HG02610 (cell line): ENCODE measurements around the gene ATXN7L1.

ENCODE experiments used
- ATAC-seq: cut with Tn5 transposase; IDR thresholded peaks from one replicate; pipeline ENCODE4 v1.9.1; 2021; ENCODE audit warnings: mild to moderate bottlenecking, moderate library complexity; ENCODE audit not compliant: unreplicated experiment

ATXN7L1 gene, protein sequence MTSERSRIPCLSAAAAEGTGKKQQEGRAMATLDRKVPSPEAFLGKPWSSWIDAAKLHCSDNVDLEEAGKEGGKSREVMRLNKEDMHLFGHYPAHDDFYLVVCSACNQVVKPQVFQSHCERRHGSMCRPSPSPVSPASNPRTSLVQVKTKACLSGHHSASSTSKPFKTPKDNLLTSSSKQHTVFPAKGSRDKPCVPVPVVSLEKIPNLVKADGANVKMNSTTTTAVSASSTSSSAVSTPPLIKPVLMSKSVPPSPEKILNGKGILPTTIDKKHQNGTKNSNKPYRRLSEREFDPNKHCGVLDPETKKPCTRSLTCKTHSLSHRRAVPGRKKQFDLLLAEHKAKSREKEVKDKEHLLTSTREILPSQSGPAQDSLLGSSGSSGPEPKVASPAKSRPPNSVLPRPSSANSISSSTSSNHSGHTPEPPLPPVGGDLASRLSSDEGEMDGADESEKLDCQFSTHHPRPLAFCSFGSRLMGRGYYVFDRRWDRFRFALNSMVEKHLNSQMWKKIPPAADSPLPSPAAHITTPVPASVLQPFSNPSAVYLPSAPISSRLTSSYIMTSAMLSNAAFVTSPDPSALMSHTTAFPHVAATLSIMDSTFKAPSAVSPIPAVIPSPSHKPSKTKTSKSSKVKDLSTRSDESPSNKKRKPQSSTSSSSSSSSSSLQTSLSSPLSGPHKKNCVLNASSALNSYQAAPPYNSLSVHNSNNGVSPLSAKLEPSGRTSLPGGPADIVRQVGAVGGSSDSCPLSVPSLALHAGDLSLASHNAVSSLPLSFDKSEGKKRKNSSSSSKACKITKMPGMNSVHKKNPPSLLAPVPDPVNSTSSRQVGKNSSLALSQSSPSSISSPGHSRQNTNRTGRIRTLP

DNA sequence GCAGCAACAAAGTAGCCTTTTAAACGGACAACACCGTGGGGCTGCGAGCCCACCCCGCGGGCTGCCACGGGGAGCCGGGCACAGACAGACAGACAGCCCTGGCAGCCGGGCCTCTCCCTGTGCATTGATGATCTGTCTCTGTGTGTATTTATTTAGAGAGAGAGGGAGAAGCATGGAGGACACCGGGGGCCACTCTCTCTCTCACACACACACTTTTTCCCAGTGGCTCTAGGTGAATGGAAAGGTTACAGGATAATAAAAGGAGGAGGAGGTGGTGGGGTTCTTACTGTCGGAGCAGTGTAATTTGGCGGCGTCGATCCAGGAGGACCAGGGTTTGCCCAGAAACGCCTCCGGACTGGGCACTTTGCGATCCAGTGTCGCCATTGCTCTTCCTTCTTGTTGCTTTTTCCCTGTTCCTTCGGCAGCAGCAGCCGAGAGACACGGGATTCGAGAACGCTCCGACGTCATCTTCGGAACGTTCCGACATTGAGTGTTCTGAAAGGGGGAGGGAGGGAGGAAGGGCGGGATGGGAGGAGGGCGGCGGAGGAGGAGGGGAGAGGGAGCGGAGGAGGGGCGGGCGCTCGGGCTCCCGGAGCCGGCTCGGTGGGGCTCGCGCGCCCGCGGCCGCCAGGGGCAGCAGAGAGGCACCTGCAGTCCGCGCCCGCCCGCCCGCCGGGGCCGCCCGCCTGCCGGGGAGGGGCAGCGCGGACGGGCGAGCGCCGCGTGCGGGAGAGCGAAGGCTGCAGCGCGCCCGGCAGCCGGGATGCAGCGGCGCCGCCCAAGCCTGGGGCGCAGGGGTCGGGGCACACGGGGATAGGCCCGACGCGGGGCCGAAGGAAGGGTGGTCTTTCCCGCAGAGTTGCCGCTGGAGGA is at the start of gene ATXN7L1:
Gene ATXN7L1 (minus strand): TSS at position 509 of the 873 bp plus-strand sequence. CDS start 41 bp downstream, at position 468.
- ATAC-seq, result peak; percentile 77

DNA sequence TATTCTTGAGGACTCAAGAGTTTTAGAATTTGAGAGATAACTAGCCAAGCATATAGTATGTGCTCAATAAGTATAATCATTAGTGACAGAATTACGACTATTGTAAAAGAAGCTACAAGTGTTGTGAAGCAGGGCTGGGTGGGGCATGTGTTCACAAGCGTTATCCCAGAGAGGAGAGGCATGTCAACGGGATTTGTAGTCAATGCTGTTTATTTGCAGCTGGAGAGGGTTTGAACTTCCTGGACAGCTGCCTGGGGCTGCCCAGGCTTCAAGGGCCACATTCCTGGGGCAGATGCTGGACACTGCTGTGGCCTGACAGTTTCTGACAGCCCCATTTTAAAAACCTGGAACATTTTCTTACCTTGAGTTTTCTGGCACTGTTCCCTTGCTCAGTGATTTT is 49.7 kb upstream of the ATXN7L1 start:
- ATAC-seq, result no peak

DNA sequence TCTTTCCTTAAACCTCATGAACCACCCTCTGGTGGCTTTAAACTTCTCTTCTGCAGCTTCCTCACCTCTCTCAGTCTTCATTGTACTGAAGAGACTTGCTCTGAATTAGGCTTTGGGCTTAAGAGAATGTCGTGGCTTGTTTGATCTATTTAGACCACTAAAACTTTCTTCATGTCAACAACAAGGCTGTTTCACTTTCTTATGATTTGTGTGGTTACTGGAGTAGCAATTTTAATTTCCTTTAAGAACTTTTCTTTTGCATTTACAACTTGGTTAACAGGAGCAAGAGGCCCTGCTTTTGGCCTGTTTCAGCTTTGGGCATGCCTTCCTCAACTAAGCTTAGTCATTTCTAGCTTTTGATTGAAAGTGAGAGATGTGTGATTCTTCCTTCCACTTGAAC is 48.5 kb upstream of the ATXN7L1 start:
- peak; percentile 54 for ATAC-seq

DNA sequence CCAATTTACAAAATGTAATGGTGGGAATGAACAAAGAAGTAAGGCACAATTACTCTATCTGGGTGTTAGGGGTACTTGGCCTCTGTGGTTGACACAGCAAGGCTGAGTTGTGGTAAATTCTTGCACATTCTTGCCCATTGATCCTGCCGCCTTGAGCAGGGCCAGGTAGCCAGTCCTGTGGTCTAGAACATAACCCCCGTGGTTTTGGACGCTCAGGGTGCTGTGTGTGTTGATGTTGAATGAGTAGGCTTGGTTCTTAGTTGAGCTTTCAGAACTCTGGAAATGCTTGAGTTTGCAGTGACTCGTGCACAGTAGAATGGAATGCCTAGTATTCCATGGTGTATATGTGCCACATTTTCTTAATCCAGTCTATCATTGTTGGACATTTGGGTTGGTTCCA is 44.4 kb upstream of the ATXN7L1 start:
- no peak for ATAC-seq

DNA sequence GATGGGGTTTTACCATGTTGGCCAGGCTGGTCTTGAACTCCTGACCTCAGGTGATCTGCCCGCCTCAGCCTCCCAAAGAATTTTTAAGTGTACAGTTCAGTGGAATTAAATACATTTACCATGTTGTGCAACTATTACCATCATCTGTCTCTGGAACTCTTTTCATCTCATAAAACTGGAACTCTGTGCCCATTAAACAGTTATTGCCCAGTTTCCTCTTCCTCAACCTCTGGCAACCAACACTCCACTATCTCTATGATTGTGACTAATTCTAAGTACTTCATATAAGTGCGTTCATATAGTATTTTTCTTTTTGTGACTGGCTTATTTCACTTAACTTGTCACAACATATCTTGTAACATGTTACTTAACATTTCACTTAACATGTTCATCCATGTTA is 41.3 kb upstream of the ATXN7L1 start:
- no peak for ATAC-seq

DNA sequence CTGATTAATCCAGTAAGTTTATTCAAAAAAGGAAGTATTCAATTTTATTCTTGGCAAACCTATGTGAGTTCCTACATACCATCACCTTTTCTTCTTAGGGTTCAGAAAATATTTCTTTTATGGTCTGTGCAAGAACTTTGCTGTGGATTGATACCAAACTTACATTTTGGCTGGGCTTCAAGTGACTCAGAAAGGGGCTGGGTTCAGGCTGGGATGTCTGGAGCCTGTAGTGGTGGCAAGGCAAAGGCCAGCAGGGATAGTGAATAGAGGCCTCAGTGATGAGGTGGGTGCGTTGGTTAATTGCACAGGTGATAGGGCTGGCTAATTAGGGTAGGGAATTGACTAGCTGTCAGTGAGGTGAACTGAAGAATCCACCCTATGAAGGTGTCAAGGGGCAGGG is 40.2 kb upstream of the ATXN7L1 start:
- ATAC-seq, result no peak

DNA sequence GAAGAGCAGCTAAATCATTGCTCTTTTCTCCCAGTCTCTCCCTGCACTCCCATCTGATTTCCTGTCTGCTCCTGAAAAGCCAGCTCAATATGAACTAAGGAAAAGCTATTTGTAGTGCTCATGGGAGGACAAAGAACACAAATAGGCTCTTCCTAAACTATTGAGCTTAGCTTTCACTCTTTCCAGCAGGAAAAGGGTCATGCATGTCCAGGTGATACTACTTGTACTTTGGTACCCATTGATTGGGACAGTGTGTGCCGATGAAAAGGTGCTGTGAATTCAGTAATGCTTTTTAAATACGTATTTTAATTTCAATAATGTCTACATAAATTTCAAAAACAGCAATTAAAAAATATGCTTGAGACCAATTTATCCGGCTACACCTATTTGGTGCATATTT is 37.5 kb upstream of the ATXN7L1 start:
- no peak for ATAC-seq

DNA sequence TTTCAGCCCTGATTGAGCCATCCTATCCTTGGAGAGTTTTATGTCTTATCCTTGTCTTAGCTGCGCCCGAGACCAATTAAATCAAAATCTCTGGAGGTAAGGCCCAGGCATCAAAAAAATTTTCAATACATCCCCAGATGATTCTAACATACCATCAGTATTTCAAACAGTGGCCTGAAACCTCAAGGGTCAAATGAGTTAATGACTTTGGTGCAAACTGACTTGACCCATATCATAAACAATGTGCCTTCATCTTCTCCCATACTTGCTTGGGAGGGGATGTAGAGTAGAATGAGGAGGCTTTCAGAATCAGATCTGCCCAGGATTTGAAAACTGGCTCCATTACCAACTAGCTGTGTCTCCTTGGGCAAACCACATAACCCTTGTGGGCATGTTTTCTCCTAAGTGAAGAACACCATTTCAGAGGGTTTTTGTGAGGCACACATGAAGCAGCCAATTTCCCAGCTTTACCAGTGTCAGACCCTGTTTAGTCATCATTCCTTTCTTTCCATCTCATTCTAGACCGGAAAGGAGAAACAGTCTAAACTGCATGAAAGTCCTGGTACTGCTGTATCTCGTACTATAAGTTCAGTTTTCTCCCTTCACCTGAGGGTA is 35.7 kb upstream of the ATXN7L1 start:
- no peak for ATAC-seq

DNA sequence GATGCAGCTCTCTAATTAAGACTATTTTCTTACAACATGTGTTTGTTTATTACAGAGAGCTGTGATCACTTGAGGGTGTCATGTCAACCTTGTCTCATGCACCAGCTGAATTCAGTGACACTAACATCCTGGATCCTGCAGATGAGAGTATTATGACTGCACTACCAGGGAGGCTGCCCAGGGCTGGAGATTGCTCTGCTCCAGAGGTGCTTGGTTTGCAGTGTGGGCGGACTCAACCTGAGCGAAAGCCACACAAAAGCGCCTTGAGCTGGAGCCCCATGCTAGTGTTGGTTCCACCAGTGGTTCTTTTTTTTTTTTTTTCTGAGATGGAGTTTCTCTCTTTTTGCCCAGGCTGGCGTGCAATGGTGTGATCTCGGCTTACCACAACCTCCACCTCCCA is 33.8 kb upstream of the ATXN7L1 start:
- ATAC-seq, result no peak

DNA sequence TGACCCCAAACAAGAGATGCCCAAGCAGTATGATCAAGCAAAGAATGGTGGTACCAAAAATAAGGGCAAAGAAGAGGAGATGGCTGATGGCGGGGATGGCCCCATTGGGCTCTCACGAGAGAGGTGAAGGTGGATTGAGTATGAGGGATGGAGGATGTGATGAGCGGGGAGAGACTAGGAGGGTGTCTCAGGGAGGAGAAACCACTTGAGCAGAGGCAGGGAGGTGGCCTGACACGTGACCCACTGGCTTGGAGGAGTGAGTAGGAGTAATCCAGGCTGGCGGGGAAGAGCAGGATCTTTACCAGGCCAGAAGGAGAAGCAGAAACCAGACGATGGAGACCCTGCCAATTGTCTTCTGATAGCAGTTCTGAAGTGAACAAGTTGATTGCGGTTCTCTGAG is 33.3 kb upstream of the ATXN7L1 start:
- no peak for ATAC-seq

DNA sequence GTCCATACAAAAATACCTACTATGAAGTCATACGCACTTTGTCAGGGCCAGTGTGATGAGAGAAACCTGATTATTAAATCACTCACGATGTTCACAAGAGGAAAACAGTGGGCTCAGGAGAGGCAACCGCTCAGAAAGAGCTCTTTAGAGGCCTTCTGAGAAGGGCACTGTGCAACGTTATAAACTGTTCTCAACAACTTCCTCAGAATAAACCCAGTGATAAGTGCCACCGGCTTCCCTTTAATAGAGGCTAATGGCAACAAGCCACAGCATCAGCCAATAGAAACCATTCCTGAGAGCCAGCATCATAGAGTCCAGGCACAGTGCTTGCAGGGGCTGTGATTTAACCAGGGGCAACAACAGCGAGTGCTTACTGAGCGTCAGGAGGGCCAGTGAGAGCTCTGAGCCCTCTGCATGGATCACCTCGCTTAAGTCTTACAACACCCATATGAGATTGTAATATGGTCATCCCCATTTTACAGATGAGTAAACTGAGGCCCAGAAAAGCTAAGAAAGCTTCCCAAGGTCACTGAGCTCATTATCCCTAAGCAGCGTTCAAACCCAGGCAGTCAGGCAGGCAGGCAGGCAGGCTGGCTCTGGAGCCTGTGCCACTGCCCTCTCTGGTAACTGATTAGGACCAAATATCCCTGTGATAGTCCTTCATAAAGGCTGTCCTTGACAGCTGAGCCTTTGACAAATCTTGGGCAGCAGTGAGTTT is 30.9 kb upstream of the ATXN7L1 start:
- no peak for ATAC-seq

DNA sequence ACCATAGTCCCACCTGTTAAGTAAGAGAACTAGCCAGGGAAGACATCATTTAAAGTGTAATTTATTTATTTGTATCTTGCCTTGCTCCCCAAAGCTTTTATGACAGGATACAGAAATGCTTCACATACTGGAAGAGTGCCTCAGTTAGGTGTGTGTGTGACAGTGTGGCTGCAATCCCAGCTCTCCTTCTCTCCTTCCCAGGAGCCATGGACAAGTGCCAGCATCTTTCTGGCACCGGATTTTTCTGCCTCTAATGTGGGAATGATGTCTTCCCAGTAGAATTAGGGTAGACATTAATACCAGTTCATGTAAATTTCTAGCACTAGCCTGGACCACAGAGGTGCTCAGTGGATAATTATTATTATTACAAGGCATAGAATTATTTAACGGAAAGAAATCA is 30.3 kb upstream of the ATXN7L1 start:
- no peak for ATAC-seq

DNA sequence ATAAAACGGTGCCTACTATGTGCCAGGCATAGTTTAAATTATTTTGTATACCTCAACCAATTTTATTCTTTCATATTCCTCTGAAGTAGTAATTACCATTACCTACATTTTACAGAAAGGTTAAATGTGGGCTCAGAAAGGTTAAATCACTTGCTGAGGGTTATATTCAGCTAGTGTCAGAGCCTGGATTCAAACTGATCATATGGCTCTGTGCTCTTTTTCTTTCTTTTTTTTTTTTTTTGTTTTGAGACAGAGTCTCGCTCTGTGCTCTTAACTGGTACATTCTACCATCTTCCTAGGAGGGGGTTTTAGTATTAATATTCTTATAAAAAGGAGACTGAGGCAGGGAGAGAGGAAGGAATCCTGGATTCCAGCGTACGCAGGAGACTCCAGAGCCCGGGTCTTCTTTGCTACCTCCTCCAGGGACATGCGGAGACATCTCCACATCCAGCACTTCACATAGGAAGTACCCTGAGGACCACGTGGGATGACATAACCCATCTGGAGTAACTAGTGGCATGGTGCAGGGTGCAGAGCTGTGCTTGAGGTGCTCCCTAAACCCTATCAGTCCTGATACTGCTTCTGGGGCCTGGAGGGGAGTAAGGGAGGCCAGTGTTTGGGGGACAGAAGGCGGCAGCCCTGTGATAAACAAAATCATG is 29.6 kb upstream of the ATXN7L1 start:
- ATAC-seq, result no peak

DNA sequence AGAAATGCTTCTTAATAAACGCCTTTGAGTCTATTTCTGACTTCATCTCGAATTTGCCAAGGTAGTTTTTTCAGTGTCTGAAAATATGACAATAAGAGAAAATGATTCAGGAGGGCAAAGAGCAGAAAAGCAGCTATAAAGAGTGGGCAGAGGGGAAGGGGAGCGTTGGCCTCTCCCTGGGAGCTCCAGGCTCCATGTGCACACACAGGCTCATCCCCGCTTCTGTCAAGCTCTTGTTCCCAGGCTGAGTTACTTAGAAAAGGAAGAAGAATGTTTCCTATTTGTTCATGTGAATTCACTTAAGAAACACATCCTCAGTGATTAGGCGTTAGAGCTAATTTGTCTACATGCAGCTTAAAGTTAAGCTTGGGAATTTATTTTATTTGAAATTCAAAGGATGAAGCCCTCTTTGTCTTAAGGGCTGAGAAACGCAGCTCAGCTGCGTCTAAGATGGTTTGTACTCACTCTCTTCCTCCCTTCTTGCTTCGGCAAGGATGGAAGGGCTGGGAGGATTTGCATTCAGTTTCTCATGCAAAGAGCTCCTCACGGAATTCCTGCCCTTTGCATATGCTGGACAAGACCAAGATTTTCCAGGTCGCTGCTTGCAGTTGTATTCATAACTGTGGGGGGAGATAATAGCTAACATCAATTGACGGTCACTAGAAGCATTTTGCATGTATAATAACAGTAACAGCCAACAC is 29.0 kb upstream of the ATXN7L1 start:
- no peak for ATAC-seq

DNA sequence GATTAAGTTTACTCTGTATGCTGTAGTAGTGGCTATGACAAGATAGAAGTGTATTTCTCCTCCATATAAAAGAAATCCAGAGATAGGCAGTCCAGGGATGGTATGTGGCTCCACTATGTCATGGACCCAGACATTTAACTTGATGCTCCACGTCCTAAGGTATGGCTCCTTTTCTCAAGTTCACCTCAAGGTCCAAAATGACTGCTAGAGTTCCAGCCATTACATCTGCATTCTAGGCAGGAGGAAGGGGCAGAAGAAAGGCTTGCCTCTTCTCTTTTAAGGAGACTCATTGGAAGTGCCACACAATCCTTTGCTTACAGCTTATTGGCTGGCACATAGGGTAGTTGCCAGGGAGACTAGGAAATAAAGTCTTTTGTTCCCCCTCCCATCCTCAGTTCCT is 27.7 kb upstream of the ATXN7L1 start:
- ATAC-seq, result no peak

DNA sequence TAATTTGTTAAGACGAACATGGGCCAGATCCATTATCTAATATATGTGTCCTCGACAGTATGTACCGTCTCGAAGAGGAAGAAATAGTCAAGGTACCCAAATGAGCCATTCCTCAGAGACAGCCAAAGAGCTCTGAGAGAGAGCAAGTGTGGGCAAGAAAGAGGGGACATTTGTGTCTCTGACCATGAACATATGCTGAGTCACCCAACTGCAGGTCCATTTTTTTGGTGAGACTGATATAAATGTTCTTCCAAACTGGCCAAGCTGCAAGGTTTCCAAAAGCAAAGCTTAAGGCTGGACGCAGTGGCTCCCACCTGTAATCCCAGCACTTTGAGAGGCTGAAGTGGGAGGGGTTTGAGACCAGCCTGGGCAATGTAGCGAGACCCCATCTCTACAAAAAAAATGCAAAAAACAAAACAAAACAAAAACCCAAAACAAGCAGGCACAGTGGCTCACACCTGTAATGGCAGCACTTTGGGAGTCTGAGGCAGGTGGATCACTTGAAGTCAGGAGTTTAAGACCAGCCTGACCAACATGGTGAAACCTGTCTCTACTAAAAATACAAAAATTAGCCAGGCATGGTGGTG is 26.0 kb upstream of the ATXN7L1 start:
- ATAC-seq, result no peak

DNA sequence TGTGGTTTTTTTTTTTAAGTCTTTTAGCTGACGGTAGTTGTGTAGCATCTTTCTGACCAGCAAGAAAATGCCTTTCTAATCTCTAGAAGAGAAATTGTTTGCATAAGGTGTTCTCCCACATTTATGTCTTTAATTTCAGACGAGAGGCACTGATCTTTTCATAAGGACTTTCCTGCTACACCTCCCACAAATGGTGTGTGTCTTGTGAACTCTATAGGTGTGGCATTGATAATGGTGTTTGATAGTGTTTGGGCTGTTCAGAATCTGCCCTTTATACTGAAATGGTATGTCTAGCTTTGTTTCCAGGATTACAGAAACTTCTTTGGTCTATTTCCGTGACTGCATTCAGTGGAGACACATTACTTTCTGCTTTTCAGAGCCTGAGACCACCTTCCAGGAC is 21.6 kb upstream of the ATXN7L1 start:
- no peak for ATAC-seq

DNA sequence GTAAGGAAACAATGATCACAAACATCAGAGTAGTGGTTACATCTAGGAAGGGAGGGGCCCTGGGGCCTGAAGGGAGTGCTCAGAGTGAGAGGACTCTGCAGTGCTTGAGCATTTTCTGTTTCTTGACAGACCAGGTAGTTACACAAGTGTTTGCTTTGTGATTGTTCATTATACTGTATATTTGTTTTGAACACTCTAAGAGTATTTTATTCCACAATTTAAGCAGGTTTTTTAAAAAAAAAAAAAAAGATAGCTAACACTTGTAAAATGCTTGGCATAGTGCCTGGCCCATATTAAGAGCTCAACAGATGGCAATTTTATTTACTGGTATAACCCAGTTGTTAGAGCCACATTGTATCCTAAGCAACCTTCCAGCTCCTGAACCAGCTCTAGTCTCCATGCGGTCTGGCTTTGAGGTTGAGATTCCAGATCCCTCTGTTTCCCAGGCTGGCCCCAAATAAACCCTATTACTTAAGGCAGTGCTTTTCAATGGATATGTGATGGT is 20.1 kb upstream of the ATXN7L1 start:
- no peak for ATAC-seq
